GM19239 (cell line): Measurements from ENCODE around the gene PCNX3.
"Not testable (repeated sequence)": the region's sequence is repeated elsewhere in the genome, so short reads cannot be mapped to it uniquely, and the experiment has no call there.

Source experiments
- DNase-seq: peaks from one replicate; pipeline ENCODE4 v3.0.0; 2011; ENCODE audit warnings: low spot score; ENCODE audit not compliant: insufficient read length
- FAIRE-seq: peaks from 2 replicates; lab custom pipeline; 2011; peaks lifted over from hg19 to GRCh38; lab: Jason Lieb, UNC

Gene PCNX3

DNA sequence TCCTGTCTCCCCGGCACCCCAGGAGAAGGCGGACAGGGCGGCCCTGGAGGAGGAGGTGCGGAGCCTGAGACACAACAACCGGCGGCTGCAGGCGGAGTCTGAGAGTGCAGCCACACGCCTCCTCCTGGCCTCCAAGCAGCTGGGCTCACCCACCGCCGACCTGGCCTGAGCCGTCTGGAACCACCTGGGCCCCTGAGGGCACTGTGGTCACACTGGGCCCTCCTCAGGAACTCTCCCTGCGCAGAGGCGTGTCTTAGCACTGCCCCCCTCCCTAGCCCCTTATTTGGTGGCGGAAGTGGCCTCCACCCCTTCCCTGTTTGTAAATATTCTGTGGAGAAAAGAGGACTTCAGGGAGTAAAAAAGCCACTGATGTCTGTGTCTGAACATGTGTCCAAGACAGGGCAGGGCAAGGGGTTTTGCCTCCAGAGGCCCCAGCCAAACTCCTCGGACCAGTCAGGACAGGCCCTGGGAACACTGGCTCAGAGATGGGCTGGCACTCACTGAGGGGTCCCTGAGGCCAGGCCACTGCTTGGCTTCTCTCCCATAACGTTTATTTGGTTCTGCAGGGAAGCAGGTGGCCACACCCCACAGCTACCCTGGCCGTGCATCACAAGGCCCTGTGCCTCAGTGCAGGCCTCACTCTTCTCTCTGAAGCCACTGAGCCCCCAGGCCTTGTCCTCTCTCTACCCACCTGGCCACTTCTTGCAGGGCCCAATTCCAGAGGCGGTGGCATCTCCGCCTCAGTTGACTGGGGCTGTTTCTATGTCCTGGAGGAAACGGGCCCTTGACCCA lies 35.2 kb downstream of the PCNX3 start:
- DNase-seq (no peak), FAIRE-seq (no peak)

DNA sequence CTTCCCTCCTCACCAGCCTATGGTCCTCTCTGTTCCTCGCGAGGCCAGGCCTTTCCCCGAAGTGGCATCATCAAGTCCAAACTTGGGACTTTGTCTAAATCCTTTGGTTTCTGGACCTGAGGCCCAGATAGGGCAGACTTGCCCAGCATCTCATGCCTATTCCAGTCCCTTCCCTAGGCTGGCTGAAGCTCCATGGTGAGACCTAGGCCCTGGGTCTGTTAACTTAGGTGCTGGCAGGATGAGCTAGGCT lies 35.7 kb downstream of the PCNX3 start:
- DNase-seq, result no peak
- FAIRE-seq, result no peak

DNA sequence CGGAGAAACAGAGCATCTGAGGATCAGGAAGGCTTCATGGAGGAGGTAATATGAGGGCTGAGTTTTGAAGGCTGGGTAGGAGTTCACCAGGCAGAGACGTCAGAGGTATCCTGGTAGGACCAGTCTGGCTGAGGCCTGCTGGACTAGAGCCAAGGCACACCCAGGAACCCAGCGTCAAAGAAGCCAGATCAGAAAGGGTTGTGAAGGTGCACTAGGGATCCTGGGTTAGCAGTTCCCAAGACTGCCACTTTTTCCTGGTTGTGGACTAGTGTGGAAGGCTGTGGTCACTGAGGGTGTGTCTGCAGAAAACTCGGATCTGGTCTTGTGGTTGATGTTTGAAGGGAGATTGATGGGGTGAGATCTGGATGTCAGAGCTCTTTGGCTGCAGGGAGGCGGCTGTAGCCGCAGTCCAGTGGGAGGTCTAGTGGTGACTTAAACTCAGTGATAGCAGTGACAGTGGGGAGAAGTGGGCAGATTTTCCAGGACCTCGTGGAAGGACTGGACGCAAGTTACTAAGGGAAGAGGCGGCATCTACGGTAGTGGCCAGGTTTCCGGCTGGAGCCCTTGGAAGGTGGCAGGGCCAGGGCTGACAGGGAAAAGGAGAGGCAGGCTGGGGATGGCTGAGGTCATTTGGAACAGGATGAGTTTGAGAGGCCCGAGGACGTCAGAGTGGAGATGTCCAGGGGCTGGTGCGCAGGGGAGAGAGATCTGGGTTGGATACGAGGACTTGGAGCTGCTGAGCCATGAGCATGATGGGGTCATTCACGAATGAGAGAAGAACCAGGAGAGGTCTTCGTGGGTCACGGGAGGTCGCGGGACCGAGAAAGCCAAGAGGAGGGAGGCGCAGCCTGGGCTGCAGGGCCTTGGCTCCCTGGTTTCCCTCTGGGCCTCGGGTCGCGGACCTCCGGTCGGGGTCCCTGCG lies 36.3 kb downstream of the PCNX3 start:
- DNase-seq (no peak), FAIRE-seq (no peak)

DNA sequence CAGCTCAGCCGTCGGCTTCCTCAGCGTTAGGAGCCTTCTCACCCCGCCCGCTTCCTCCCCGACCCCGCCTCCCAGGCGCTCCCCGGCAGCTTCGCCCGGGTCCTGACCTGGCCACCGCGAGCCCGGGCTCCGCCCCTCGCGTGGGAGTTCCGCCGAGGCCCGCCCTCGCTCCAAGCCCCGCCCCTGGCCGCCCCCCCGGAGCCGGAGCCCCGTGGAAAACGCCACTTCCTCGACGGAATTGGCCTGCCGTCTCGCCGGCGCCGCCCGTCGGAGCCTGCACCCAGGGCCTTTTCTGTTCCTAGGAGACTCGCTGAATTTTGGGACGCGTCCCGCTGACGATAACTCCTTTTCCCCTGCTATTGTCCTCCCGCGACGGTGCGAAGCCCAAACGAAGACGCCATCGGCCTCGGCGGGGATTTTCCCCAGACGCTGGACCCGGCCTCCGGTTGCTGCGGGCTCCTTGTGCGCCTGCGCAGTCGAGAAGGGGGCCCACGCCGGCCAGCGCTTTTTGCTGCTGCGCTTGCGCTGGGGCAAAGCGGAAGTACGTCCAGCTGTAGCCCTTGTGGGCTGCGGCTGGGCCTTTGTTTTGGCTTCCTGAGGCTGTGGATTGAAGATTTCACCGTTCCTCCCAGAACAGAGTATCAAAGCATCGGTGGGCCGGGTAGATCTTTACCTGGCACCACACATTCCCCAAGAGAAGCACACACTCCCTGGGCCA lies 37.1 kb downstream of the PCNX3 start:
- peak; percentile 99 for DNase-seq
- FAIRE-seq, result peak; percentile 97

DNA sequence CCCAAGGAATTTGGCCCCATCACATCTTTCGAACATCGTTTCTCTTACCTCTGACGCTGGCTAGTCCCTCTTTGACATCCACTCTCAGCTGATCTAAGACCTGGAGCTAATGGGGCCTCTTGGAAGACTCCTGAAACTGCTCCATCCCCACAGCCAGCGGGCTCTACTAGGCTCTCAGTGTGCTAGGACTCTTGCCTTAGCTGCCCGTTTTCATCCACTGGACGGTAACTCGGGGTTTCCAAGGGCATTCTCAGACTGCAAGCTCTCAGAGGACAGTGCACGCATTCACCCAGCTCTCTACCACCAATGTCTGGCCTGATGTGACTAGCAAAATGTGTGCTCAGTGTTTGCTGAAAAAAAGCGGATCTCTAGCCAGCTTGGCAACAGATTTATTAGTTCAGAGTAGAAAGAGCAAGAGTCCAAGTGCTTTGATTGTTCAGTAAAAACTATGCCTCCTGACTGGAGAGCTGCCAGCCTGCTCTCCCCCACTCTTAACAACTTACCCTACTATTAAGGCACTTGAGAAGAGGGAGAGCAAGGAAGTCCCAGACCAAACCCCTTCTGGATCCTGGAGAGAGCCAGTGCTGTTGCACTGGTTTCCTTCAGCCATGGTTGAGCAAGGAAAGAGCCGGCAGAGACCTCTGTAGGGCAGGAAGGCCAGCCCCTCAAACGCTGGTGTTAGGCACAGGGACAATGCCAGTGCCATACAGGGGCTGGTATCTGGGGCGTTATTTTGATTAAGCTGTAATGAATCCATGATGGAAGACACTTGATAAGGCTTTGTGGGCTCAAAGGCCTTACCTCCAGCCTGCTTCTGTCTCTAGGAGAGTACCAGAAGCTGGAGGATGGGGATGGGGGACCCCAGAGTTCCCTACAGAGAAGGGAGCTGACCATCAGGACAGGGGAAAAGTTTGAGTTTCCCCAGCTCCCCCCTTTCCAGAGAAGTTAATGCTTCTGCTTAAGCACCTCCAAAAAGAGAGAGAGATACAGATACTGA lies 38.0 kb downstream of the PCNX3 start:
- DNase-seq, result no peak
- FAIRE-seq, result no peak

DNA sequence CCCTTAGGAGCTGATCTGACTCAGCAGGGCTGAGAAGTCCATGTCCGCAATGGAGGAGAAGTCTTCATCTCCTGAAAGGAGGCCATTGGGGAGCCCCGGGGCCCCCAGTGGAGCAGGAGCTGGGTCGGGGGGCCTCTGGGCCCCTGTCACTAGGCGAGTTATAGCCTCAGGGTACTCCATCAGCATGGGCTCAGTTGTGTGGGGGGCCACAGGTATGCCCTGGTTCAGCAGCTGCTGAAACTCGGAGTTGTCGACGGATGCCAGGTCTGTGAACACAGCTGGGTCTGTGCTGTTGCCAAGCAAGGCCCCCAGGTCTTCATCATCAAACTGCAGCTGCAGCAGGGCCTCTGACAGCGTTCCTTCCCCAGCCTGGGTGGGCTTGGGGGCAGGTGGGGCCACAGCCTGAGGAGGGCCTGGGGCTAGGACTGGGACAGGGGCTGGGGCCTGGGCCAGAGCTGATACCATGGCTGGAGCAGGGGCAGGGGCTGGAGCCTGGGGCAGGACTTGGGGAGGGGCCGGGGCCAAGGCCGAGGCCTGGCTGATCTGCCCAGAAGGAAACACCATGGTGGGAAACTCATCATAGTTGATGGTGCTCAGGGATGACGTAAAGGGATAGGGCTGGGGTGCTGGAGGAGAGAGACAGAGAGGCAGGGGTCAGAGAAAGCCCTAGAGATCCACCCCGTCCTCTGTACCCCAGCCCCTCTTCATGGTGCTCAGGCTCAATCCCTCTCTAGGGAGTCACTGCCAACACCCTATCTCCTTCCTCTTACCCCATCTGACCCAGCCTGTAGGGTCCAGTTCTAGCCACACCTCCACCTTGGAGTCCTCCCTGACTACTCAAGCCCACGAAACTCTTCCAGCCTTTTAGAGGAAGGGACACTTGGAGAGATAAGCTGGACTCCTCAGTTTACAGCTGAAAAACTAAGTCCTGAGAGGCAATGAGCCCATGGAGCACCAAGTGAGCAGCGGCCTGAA lies 39.1 kb downstream of the PCNX3 start:
- DNase-seq (no peak), FAIRE-seq (no peak)

DNA sequence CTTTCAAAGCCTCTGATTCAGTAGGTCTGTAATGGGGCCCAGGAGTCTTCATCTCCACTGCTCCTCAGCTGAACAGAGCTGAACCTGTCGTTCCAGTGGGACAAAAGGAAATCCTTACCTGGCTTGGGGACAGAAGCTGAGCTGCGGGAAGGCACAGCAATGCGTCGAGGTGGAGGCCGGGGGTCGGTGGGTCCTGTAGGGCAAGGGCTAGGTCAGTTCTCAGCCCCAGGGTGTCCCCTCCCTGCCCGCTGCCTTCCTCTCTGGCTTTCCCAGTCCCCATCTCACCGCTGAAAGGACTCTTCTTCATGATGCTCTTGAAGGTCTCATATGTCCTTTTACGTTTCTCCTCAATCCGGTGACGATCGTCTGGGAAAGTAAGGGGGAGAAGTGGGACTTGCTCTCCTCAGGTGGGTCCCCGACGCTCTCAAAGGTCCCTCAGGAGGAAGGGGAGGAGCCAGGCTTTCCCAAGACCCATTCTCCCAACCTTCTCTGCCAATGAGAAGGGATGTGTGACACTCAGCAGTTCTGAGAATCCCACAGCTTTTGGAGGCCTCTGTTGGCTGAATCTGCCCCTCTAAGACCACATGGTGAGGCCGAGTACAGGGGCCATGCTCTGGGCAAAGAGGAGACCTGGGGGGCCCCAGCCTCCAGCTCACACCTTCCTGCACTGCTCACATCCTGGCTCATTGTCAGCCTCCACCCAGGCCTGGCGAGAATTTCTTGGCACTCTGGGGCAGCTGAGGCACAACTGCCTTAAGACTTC lies 40.2 kb downstream of the PCNX3 start:
- no peak for DNase-seq

DNA sequence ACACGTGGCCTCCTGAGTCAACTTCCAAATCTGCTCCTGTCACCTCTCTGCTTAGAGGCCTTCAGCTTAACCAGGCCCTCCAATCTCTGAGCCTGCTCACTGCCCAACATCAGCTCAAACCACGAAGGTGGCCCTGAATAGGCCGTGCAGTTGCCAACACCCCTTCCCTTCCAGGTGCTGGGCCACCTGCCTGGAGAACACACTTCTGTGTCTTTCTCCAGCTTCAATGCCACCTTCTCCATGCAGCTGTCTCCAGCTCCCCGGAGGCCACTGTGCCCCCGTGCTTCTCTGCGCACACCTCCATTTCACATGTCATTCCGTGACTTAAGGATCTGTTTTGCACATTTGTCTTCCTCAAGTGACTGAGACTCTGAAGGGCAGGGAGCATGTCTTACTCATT lies 41.9 kb downstream of the PCNX3 start:
- FAIRE-seq, result no peak
- DNase-seq, result no peak

More for the DNA sequence above, 40.2 kb downstream of the PCNX3 start:
- no peak for FAIRE-seq

DNA sequence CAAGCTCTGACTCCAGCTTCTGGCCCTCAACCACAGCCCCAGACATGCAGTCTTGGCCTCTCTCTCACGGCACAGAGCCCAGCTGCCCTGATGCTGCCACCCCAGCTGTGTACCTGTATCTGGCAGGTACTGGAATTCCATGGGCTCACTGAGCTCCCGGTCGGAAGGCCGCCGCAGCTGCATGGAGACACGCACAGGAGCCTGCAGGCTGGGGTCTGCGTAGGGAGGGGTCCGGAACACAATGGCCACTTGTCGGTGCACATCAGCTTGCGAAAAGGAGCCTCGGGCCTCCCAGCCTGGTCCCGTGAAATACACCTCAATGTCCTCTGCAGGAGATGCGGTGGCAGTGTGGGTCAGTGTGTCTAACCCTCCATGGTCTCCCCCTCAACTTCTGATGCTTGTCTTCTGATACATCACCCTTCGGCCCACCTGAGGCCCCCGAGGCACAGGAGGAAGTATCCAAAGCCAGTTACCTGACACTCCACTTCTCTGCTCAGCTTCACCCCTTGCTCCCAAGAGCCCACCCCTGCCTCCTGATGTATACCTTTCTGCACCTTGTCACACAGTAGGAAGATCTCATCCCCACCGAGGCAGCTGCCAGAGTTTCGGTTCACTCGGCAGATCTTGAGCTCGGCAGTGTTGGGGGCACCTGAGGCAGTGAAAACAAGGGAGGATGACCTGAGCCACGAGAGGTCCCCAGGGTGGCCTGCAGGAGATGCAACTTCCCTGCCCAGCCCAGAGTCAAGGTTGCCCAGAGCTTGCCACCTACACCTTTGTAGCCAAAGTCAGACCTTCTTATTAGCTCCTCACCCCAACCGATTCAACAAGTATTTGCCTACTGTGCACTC lies 42.8 kb downstream of the PCNX3 start:
- no peak for DNase-seq
- no peak for FAIRE-seq

DNA sequence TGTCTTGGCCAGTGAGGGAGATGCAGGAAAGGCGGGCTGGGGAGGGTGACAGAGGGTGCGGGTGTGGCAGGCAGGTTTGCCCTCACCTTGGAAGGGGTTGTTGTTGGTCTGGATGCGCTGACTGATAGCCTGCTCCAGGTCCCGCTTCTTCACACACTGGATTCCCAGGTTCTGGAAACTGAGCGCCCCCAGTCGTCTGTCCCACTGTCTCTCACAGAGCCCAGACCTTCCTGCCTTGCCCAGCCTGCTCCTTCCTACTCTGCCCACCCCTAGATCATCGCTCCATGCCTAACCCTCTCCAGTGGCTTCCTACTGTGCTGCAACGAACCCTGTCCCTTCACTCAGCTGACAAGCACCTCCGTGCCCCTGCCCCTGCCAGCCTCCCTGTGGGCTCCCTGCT lies 44.5 kb downstream of the PCNX3 start:
- DNase-seq, result no peak
- FAIRE-seq, result no peak

DNA sequence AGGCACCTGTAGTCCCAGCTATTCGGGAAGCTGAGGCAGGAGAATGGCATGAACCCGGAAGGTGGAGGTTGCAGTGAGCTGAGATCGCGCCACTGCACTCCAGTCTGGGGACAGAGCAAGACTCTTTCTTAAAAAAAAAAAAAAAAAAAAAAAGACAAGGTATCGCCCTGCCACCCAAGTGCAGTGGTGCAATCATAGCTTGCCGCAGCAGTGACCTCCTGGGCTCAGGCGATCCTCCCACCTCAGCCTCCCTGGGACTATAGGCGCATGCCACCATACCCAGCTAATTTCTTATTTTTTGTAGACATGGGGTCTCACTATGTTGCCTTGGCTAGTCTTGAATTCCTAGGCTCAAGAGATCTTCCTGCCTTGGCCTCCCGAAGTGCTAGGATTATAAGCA lies 45.3 kb downstream of the PCNX3 start:
- FAIRE-seq, DNase-seq: not testable (repeated sequence)

DNA sequence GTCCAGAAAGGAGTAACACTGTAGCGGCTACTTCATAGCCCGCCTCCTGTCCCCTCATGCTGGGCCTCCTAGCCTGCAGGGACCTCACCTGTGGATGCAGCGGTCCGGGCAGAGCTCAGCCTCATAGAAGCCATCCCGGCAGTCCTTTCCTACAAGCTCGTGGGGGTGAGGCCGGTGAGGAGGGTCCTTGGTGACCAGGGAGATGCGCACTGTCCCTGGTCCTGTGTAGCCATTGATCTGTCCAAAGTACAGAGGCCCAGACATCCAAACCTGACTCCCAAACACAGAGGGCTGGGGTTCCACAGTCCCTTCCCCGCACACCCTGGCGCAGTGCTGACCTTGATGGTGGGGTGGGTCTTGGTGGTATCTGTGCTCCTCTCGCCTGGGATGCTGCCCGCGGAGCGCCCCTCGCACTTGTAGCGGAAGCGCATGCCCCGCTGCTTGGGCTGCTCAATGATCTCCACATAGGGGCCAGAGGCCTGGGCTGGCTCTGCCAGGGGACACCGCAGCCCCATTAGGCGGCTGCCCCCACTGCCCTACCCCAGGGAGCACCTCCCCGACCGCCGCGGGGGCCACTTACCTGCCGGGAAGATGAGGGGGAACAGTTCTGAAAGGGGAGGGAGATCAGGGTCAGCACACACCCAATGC lies 46.1 kb downstream of the PCNX3 start:
- DNase-seq (no peak), FAIRE-seq (no peak)

DNA sequence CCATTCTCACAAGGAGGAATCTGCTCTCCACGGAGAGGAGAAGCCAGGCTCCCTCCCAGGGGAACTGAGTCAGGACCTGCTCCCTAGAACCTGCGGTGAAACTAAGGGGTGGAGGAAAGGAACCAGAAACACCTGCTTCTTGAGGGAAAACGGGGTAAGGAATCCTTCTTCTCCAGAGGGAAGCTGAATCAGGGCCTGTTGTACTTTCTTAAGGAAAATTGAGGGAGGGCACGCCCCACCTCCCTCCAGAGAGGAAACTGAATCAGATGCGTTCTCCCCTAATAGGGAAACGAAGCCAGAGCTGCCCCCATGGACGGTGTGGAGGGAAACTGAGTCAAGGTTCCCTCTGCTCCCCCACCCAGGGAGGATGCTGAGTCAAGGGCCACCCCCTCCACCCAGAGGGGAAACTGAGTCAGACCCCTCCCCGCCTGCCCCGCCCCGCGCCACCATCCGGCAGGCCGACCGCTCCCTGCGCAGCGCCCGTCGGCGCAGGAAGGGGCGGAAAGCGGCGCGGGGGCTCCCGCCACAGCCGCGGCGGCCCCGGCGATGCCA lies 46.7 kb downstream of the PCNX3 start:
- peak; percentile 55 for FAIRE-seq
- no peak for DNase-seq

DNA sequence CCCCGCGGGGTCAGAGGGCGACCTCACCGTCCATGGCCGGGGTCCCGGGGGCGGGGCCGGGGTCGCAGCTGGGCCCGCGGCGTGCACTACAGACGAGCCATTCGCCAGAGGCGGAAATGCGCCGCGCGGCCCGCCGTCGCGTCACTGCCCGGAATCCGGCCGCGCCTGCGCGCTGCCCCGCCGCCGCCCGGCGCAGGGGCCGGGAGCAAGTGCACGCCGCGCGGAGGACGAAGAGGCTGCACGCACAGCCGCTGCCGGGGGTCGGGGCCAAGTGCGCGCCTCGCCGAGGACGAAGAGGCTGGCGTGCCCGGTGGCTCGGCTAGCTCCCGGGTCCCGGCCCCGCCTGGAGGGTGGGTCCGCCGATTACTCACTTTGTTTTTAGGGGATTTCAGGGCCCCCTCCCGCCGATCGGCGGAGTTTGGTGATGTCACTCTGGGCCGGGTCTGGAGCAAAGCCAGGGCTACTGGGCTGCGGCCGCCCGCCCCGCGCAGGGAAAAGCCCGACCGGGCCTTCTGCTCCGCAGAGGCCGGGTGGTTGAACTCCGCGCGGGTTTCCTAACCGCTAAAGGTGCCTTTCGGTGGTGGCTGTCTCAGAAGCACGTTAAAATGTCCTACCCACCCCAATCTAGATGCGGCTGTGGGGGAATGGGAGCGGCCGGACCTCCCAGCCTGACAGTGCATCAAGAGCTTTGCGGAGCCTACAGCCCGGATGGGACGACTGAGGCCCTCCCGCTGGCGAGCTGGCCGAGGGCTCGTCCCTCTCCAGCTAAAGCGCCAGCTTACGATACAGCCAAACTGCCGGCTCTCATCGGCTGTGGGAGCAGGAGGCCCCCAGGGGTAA lies 47.4 kb downstream of the PCNX3 start, which contains the start of gene RELA:
Gene RELA, minus strand, starts transcription at position 118 of the 840 bp plus-strand sequence. Its CDS starts 84 bp downstream, at position 34.
- FAIRE-seq, result peak; percentile 78
- peak; percentile 91 for DNase-seq

DNA sequence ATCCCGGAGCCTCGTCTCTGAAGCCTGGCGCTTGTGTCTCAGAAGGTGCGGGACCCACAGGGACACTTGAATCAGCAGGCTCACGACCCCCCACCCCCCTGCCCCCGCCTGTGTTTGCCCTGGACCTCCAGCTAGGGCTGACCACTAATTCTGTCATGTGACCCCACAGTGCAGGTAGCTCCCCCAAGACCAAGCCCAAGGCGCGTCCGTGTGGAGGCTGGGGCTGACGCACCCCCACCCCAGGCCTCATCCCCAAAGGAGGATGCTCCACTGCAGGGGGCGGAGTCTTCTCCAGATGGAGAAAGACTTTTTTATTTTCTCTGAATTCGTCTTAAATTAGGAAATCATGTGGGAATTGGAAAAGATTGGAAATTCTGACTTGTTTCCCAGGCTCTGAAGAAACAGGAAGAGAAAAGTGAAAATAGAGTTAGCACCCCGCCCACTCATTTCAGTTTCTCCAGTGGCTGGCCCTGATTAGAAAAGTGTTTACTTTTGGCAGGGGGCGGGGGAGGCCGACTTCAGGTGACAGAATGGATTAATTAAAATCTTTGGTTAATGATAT lies 48.1 kb downstream of the PCNX3 start:
- peak; percentile 31 for FAIRE-seq

More for the DNA sequence above, 48.1 kb downstream of the PCNX3 start:
- no peak for DNase-seq
